ENCODE measurements around the gene CEP192. TPM values are rescaled to one million over a fixed set of nuclear protein-coding genes. Genes with fewer than 3 reads are reported as not detected.

Gene CEP192
- total RNA-seq, 1 donor = 29.7 TPM

GRCh38 chr18:13025233-13025632, 34.1 kb downstream of the CEP192 start:
- Histone ChIP-seq H2AFZ (ENCODE audit: low read length) (no peak overlapping the region), H3K79me2 (ENCODE audit: insufficient read depth, low read length) (peaks cover 46% of the 10 kb centered on the region), H3K36me3 (ENCODE audit: insufficient read depth, low read length) (peaks cover 20% of the 10 kb centered on the region), H3K9me3 (ENCODE audit: low read depth, low read length) (no peaks in the 10 kb centered on the region), H3K4me3 (ENCODE audit: insufficient read depth, low read length) (no peak overlapping the region), H3K27me3 (ENCODE audit: insufficient read depth, low read length) (no peaks in the 10 kb centered on the region), H4K20me1 (ENCODE audit: insufficient read depth, low read length) (no peaks in the 10 kb centered on the region), H3K27ac (ENCODE audit: low read depth, low read length) (no peak overlapping the region), H3K4me2 (ENCODE audit: insufficient read depth, low read length) (no peak overlapping the region), H3K4me1 (ENCODE audit: insufficient read depth, low read length) (peaks cover 9% of the 10 kb centered on the region)
- no peak for DNase-seq (ENCODE audit: insufficient read length, low spot score, missing footprints)
- no peak for TF ChIP-seq CTCF (IDR thresholded peaks at IDR 0.05; ENCODE audit: extremely low read depth, low read depth, low read length)

GRCh38 chr18:13026583-13027270, 35.6 kb downstream of the CEP192 start:
- H3K36me3 ChIP-seq (ENCODE audit: insufficient read depth, low read length) = peaks cover 24% of the 10 kb centered on the region
- H3K4me3 ChIP-seq (ENCODE audit: insufficient read depth, low read length) = no peak overlapping the region
- DNase-seq (ENCODE audit: insufficient read length, low spot score, missing footprints) = peak; percentile 72
- H3K9me3 ChIP-seq (ENCODE audit: low read depth, low read length) = no peaks in the 10 kb centered on the region
- peaks cover 9% of the 10 kb centered on the region for H3K4me1 ChIP-seq (ENCODE audit: insufficient read depth, low read length)
- TF ChIP-seq CTCF (IDR thresholded peaks at IDR 0.05; ENCODE audit: extremely low read depth, low read depth, low read length) = no peak
- H2AFZ ChIP-seq (ENCODE audit: low read length) = peak overlapping the region; percentile 11
- no peak overlapping the region for H3K4me2 ChIP-seq (ENCODE audit: insufficient read depth, low read length)
- H3K27me3 ChIP-seq (ENCODE audit: insufficient read depth, low read length) = no peaks in the 10 kb centered on the region
- H3K79me2 ChIP-seq (ENCODE audit: insufficient read depth, low read length) = peaks cover 45% of the 10 kb centered on the region
- H3K27ac ChIP-seq (ENCODE audit: low read depth, low read length) = peak overlapping the region; percentile 48
- no peaks in the 10 kb centered on the region for H4K20me1 ChIP-seq (ENCODE audit: insufficient read depth, low read length)

- no peaks in the 10 kb centered on the region for H3K9me3 ChIP-seq (ENCODE audit: low read depth, low read length)
- H3K36me3 ChIP-seq (ENCODE audit: insufficient read depth, low read length) = peaks cover 30% of the 10 kb centered on the region
- peaks cover 38% of the 10 kb centered on the region for H3K79me2 ChIP-seq (ENCODE audit: insufficient read depth, low read length)
- H3K4me2 ChIP-seq (ENCODE audit: insufficient read depth, low read length) = no peak overlapping the region
- H3K4me3 ChIP-seq (ENCODE audit: insufficient read depth, low read length) = no peak overlapping the region
- no peaks in the 10 kb centered on the region for H4K20me1 ChIP-seq (ENCODE audit: insufficient read depth, low read length)
- no peak overlapping the region for H2AFZ ChIP-seq (ENCODE audit: low read length)
- no peak for DNase-seq (ENCODE audit: insufficient read length, low spot score, missing footprints)
- no peak for TF ChIP-seq CTCF (IDR thresholded peaks at IDR 0.05; ENCODE audit: extremely low read depth, low read depth, low read length)
- H3K27me3 ChIP-seq (ENCODE audit: insufficient read depth, low read length) = no peaks in the 10 kb centered on the region
- peaks cover 9% of the 10 kb centered on the region for H3K4me1 ChIP-seq (ENCODE audit: insufficient read depth, low read length)
- no peak overlapping the region for H3K27ac ChIP-seq (ENCODE audit: low read depth, low read length)
Observed at GRCh38 chr18:13028869-13029268, 37.7 kb downstream of the CEP192 start.

GRCh38 chr18:13032173-13032572, 41.0 kb downstream of the CEP192 start:
- Histone ChIP-seq H2AFZ (ENCODE audit: low read length) (no peak overlapping the region), H3K79me2 (ENCODE audit: insufficient read depth, low read length) (peaks cover 32% of the 10 kb centered on the region), H4K20me1 (ENCODE audit: insufficient read depth, low read length) (no peaks in the 10 kb centered on the region), H3K27me3 (ENCODE audit: insufficient read depth, low read length) (no peaks in the 10 kb centered on the region), H3K27ac (ENCODE audit: low read depth, low read length) (no peak overlapping the region), H3K4me2 (ENCODE audit: insufficient read depth, low read length) (no peak overlapping the region), H3K9me3 (ENCODE audit: low read depth, low read length) (no peaks in the 10 kb centered on the region), H3K4me1 (ENCODE audit: insufficient read depth, low read length) (peaks cover 4% of the 10 kb centered on the region), H3K4me3 (ENCODE audit: insufficient read depth, low read length) (no peak overlapping the region), H3K36me3 (ENCODE audit: insufficient read depth, low read length) (peaks cover 34% of the 10 kb centered on the region)
- DNase-seq (ENCODE audit: insufficient read length, low spot score, missing footprints) = no peak
- TF ChIP-seq CTCF (IDR thresholded peaks at IDR 0.05; ENCODE audit: extremely low read depth, low read depth, low read length) = no peak
